ENCODE data around the gene TFIP11. TPM values are rescaled to one million over a fixed set of nuclear protein-coding genes. Genes with fewer than 3 reads are reported as not detected.

The TFIP11 gene
- total RNA-seq, 4 donors from 2014 or later: 30.7 to 66.7 (median 50.0) TPM

GRCh38 chr22:26501996-26502395 lies 10.3 kb downstream of the TFIP11 start:
- Histone ChIP-seq H3K27ac (no peak overlapping the region), H3K4me3 (replicated peaks in 1 of 3) (no peak overlapping the region), H3K36me3 (peaks cover 82 to 89% of the 10 kb centered on the region in 2 donors), H3K9me3 (no peaks in the 10 kb centered on the region), H3K27me3 (no peaks in the 10 kb centered on the region), H3K4me1 (no peaks in the 10 kb centered on the region)
- no peak for TF ChIP-seq POLR2A (IDR thresholded peaks at IDR 0.05)
- TF ChIP-seq CTCF (IDR thresholded peaks at IDR 0.05): no peak
- no peak for DNase-seq
- intact Hi-C loops (cut with DNase I): no loop called here
- 90 to 95% methylated on average over 2 of the region's 2 CpGs for WGBS, 2 donors

GRCh38 chr22:26499188-26499703 lies 13.0 kb downstream of the TFIP11 start:
- intact Hi-C loops (cut with DNase I): no loop called here
- TF ChIP-seq CTCF (IDR thresholded peaks at IDR 0.05) (no peak), POLR2A (IDR thresholded peaks at IDR 0.05) (no peak)
- Histone ChIP-seq H3K4me1 (no peaks in the 10 kb centered on the region), H3K4me3 (replicated peaks in 1 of 3) (no peak overlapping the region), H3K27me3 (no peaks in the 10 kb centered on the region), H3K27ac (no peak overlapping the region), H3K9me3 (no peaks in the 10 kb centered on the region), H3K36me3 (peaks cover 78 to 80% of the 10 kb centered on the region in 2 donors)
- WGBS, 2 donors: 92 to 95% methylated on average over 20 to 25 of the region's 25 CpGs
- DNase-seq: no peak

GRCh38 chr22:26496456-26496855 lies 15.8 kb downstream of the TFIP11 start:
- no peak for DNase-seq
- H3K4me3 ChIP-seq (replicated peaks in 1 of 3): no peak overlapping the region
- TF ChIP-seq CTCF (IDR thresholded peaks at IDR 0.05): no peak
- intact Hi-C loops (cut with DNase I): no loop called here
- peaks cover 83 to 85% of the 10 kb centered on the region in 2 donors for H3K36me3 ChIP-seq
- no peak overlapping the region for H3K27ac ChIP-seq
- H3K9me3 ChIP-seq: no peaks in the 10 kb centered on the region
- WGBS, 2 donors: 88 to 89% methylated on average over 4 of the region's 4 CpGs
- no peaks in the 10 kb centered on the region for H3K27me3 ChIP-seq
- H3K4me1 ChIP-seq: no peaks in the 10 kb centered on the region

GRCh38 chr22:26494506-26494905 lies 17.8 kb downstream of the TFIP11 start:
- no peak overlapping the region for H3K27ac ChIP-seq
- peaks cover 78 to 84% of the 10 kb centered on the region in 2 donors for H3K36me3 ChIP-seq
- no peaks in the 10 kb centered on the region for H3K9me3 ChIP-seq
- H3K4me1 ChIP-seq: no peaks in the 10 kb centered on the region
- no peak overlapping the region for H3K4me3 ChIP-seq (replicated peaks in 1 of 3)
- DNase-seq: no peak
- TF ChIP-seq CTCF (IDR thresholded peaks at IDR 0.05): no peak
- TF ChIP-seq POLR2A (IDR thresholded peaks at IDR 0.05): no peak
- no peaks in the 10 kb centered on the region for H3K27me3 ChIP-seq
- intact Hi-C loops (cut with DNase I): no loop called here

GRCh38 chr22:26492220-26492619 lies 20.1 kb downstream of the TFIP11 start:
- Histone ChIP-seq H3K27me3 (no peaks in the 10 kb centered on the region), H3K9me3 (no peaks in the 10 kb centered on the region), H3K4me3 (replicated peaks in 1 of 3) (no peak overlapping the region), H3K27ac (no peak overlapping the region), H3K36me3 (peaks cover 70 to 71% of the 10 kb centered on the region in 2 donors), H3K4me1 (peaks cover 18 to 19% of the 10 kb centered on the region in 2 donors)
- intact Hi-C loops (cut with DNase I): no loop called here
- 90 to 92% methylated on average over 9 of the region's 9 CpGs for WGBS, 2 donors
- no peak for DNase-seq
- no peak for TF ChIP-seq POLR2A (IDR thresholded peaks at IDR 0.05)
- TF ChIP-seq CTCF (IDR thresholded peaks at IDR 0.05): no peak
